Stimulated activated CD4-positive, alpha-beta T cell treated with anti-CD3 and anti-CD28 coated beads, Interleukin-1b, Interleukin-23, amount 100 ng/mL, for 48 hours (primary cell): ENCODE measurements around the gene MYL9.
"Not testable (repeated sequence)": the region's sequence is repeated elsewhere in the genome, so short reads cannot be mapped to it uniquely, and the experiment has no call there.

ENCODE experiments used
- DNase-seq: peaks from one replicate; pipeline ENCODE4 v3.0.0-alpha.2; 2020

Gene MYL9

GRCh38 chr20:36549942-36550789, 8.8 kb downstream of the MYL9 start:
- no peak for DNase-seq

GRCh38 chr20:36550790-36551299, 9.5 kb downstream of the MYL9 start:
- DNase-seq, result no peak

DNA sequence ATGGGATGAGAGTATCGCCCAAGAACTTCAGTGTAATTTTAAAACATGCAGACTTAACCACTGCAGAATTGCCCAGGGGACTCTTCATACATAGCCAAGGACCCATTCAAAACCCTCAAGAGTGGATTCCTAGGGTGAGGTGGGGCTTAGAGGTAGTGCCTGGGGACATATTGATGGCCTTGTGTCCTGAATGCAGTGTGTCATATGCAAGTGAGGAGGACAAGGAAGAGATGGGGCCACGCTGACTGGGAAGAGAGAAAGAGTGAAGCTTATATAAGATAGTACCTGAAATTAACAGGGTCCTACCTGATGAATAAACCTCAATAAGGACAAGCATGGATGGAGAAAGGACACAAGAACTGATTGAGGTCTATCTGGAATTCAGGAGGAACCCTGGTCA, 13.9 kb downstream of the MYL9 start:
- DNase-seq, result no peak

DNA sequence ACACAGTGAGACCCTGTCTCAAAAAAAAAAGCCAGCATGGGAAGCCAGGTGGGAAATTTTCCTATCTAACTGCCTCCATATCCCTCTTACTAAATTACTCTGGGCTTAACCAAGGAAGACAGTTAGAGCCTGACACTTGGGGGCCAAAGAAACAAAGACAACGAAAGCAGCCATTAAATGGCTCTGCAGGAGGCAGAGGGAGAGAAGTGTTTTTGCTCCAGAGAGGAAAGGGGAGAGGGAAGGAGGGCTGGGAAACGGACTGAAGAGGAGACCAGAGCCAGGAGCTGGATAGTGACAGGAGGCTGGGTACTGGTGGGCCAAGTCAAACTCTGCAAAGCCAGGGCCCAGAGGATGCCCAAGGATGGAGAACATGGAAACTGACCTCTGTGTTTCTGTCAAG, 21.4 kb downstream of the MYL9 start:
- DNase-seq, result no peak

DNA sequence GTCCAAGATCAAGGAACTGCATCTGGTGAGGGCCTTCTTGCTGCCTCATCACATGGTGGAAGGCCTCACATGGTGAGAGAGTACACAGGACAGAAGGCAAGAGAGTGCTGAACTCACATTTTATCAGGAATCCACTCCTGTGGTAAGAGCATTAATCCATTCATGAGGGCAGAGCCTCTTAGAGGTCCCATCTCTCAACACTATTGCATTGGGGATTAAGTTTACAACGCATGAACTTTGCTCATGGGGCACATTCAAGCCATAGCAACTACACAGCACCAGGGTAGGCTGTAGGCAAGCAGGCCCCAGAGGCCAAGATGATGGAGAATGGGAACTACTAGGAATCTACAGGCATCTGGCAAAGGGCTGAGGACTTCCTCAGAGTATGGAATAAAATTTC, 22.1 kb downstream of the MYL9 start:
- no peak for DNase-seq

- DNase-seq, result not testable (repeated sequence)
Measured at GRCh38 chr20:36564078-36564725, 22.9 kb downstream of the MYL9 start.

DNA sequence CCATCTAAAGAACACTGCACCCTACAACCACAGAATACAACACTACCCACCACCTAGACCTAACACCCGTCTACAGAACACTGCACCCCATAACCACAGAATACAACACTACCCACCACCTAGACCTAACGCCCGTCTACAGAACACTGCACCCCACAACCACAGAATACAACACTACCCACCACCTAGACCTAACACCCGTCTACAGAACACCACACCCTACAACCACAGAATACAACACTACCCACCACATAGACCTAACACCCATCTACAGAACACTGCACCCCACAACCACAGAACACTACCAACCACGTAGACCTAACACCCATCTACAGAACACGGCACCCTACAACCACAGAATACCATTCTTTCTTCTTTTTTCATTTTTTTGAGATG, 23.4 kb downstream of the MYL9 start:
- DNase-seq, result not testable (repeated sequence)

DNA sequence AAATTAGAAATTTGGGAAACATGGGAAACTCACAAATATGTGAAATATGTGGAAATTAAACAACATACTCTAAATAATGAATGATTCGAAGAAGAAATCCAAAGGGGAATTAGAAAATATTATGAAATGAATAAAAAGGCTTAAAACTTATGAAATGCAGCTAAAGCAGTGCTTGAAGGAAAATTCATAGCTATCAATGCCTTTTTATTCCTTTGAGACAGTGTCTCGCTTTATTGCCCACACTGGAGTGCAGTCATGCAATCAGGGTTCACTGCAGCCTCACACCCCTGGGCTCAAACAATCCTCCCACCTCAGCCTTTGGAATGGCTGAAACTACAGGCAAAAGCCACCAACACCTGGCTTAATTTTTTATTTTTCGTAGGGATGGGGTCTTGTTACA, 24.2 kb downstream of the MYL9 start:
- DNase-seq, result no peak

DNA sequence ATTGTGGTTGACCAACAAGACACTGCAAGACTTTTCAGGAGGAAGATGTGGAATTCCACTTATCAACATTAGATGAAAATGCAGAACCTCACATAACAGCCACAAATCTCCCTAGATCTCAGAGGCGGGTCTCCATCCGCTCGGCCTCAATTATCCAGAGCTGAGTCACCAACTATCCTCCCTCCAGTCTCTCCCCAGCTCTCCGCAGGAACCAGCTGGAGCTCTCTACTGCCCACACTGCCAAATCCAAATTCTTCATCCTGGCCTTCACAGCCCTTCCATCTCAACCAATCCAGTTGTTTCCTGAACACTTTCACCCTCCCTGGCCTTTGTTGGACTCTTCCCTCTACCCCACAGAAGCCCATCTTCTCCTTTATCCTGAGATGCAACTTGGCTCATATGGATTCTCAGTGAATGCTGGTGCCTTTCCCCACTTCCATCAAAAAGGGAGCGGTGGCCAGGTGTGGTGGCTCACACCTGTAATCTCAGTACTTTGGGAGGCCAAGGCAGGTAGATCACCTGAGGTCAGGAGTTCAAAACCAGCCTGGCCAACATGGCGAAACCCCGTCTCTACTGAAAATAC, 28.6 kb downstream of the MYL9 start:
- DNase-seq, result no peak

DNA sequence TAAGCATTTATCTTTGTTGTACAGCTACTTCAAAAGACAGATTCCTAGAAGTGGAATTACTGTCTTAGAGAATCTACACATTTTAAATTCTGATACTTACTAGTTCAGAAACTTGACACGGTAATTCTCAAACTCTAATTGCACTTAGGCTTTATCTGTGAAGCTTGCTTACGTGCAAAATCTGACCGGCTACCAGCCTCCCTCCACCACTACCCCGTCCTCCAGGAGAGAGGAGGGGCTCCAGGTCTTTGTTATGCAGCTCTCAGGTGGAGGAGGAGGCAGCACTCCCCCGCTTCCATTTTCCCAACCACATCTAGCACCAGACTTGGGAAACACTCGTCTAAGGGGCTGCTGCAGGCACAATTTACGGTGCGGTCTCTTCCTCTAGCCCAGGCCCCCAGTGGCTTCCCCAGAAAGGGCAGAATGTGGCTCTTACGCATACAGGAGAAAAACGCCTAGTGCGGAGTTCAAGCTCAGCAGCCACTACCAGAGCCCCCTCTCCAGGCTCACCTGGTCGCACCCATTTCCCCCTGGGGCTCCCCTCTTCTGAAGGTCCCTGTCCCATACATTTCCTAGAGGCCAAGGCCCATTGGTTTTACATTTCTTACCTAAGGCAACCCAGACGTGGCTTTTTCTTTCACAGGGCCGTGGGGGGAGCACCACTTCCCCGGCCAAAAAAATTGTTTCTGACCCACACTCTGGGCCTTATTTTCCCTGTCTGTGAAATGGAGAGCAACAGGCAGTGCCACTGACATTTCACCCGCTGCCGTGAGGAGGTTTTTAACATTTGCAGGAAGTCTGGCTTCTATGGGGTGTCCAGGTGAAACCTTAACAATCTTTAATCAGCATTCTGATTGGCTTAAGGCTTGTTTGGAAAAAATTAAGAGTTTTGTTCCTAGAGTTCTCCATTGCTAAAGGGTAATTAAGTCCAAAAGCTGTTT, 30.5 kb downstream of the MYL9 start:
- DNase-seq, result no peak

- DNase-seq, result peak; percentile 88
Measured at GRCh38 chr20:36572701-36573102, 31.4 kb downstream of the MYL9 start.

- peak; percentile 89 for DNase-seq
Measured at GRCh38 chr20:36573103-36573797, 31.9 kb downstream of the MYL9 start, which contains the start of gene TGIF2. TGIF2 (plus strand) TSS chr20:36573597; CDS start chr20:36578775, 5,178 bp downstream.

DNA sequence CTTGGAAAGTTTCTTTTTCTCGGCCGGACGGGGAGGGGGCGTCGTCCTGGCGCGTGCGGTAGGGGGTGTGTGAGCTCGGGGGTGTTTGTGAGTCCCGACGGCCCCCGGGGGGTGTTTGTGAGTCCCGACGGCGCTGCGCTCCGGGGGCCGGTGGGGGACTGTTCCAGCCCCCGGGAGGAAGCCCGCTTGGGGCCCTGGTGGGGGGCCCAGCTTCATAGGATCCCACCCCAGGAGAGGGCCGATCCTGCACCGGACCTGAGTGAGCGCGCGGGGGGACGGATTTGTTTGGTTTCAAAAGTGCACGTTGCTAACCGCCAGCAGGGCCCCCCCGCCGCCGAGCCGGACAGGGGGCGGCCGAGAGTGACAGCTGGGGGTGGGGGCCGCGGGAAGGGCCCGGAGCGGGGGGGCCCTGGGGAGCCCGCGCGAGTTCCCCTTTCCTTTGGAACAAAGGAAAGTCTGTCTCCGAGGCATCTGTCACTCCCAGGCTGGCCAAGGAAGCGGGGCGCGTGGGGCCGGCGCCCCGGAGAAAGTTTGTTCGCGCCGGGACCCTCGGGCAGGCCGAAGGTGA, 32.6 kb downstream of the MYL9 start:
- no peak for DNase-seq

DNA sequence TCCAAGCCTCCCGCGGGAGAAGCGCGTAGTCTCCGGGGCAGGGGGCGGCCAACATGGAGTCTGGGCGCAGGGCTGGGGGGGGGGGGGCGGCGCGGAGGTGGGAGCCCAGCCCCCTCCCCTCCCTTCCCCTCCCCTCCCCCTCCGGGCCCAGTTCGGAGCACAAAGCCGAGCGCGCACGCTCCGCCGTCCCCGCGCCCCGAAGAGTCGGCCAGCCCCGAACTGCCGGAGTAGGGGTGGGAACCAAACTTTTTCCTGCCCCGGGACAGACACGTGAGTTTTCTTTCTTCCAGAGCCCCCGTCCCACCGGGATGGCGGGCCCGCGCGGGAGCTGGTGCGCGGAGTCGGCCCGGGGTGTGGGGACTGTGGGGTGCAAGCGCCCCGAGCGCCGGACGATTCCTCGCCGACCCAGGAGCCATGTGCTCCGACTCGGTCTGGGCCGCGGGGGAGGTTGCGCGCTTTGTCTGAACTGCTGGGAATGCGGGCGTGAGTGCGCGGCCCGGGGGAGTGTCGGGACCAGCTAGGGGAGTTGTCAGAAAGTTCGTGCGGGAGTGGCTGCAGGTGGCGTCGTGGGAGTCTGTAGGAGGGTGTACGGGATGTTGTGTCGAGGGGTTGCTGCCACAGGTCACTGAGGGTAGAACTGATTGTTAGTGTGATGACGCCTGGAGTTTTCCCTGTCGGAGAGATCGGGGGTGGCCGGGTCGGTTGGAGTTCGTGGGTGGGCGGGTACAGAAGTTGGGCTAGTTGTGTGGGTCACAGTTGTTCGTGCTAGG, 33.2 kb downstream of the MYL9 start:
- peak; percentile 39 for DNase-seq

DNA sequence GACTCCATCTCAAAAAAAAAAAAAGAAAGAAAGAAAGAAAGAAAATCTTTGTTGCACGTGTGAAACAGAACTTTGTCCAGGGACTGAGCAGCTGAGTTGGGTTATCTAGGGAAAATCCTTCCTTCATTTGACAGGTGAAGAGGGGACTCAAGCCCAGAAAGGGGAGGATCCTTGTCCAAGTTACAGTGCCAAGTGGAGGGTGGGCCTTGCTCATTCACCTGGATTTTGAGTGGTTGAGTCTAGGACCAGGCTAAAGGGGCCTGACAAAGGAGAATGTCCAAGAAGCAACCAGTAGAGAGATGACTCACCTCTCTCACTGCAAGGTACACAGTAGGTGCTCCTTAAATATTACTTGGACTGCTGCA, 34.7 kb downstream of the MYL9 start:
- DNase-seq, result no peak

GRCh38 chr20:36578356-36579041, 37.2 kb downstream of the MYL9 start:
- no peak for DNase-seq

DNA sequence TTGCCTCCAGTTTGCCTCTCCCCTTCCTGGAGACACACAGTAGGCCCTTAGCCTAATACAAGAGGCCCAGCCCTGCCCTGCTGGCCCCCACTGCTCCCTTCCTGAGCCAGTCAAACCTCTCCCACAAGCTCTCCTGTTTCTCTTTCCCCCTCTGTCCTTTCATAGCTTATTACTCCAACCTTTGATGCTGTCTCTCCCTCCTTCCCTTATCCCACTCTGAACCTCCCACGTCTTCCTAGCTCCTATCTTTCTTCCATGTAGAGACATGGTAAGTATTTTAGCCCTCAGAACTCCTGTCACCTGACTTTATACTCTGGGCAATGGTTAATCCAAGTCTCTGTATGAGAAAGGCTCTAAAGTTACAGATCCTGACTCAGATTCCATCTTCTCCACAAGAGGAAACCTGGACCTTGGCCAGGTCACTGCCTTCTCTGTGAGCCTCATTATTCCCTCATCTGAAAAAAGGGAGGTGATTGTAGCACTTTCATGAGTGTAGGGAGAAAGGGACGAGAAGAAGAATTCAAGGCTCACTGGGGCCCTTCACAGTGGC, 38.8 kb downstream of the MYL9 start:
- DNase-seq, result no peak

DNA sequence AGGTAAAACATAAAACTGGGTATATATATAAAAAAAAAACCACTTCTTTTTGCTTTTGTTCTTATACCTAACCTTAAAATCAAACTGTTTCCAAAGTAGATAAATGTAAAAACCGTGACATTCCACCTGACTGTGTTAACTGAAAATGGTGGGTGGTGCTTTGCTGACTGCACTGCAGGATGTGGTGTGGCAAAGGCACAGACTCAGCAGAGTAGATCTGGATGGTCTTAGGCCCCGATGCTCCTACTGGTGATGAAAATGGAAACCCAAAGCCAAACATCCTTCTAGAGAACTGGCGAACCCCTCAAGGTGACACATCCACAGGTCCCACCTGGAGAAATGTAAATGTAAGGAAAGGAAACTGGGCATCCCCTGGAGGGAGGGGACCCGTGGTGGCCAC, 41.0 kb downstream of the MYL9 start:
- DNase-seq, result peak; percentile 22

GRCh38 chr20:36582821-36583220, 41.5 kb downstream of the MYL9 start:
- DNase-seq, result no peak

DNA sequence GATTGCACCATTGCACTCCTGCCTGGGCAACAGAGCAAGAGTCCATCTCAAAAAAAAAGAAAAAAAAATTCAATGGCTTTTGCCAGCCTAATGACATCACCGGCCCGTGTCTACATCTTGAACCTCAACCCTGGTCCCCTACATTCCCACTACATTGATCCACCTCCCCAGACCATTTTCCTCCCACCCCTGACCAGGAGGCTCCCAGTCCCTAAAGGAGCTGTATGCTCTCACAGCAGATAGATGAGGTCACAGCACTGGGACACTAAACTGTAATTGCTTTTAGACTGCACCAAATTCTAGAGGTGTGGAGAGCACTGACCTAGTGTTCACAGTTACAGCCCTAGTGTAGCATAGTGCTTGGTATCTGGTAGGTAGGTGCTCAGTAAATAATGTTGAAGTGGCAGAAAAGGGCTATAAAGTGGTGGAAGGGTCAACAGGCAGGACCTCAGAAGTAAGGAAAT, 42.7 kb downstream of the MYL9 start:
- DNase-seq, result no peak
